K562 (cell line): ENCODE measurements around the gene FTH1. TPM values are rescaled to one million over a fixed set of nuclear protein-coding genes. Genes with fewer than 3 reads are reported as not detected.
A peak's percentile ranks its signal among the peaks of the same experiment; 100 is the strongest.

Experiments used
- CBFA2T2 ChIP-seq: fragments of 450-650 bp; conservative IDR thresholded peaks from 2 replicates; pipeline ENCODE4 v1.6.1; 2017; ENCODE audit warnings: mild to moderate bottlenecking
- MBD2 ChIP-seq: sonication (generic); IDR thresholded peaks from 2 replicates; pipeline ENCODE4 v1.6.1; 2016; ENCODE audit warnings: low read depth, borderline replicate concordance
- ZBTB43 ChIP-seq: sonication (generic); formaldehyde crosslinking; IDR thresholded peaks from 2 replicates; pipeline ENCODE4 v1.8.0; 2023; ENCODE audit warnings: mild to moderate bottlenecking, missing genetic modification reagents
- ZNF717 ChIP-seq: fragments of 250-450 bp; sonication (Bioruptor Pico); IDR thresholded peaks from 2 replicates; pipeline ENCODE4 v1.5.0; 2021
- polyA plus RNA-seq, 8 experiments: library from polyadenylated mRNA; depleted of rRNA in 4 of 8; stranded (reverse) in 5 of 8; unstranded in 3 of 8; fragments of >200 nt; fragmentation: Nextera tagmentation in 2 of 8; fragmentation: Illumina TruSeq in 1 of 8; extraction: Ambion mirVana in 2 of 8; extraction: Trizol in 1 of 8; gene quantifications; 2 replicates each; pipeline versions ENCODE4 v1.2.1 to v1.2.3, GENCODE V29; 2011 to 2014; ENCODE audit warnings: inconsistent platforms in 1 of 8, missing spikeins in 1 of 8
- total RNA-seq, 7 experiments: library from RNA; depleted of rRNA in 6 of 7; stranded (reverse); fragments of >200 nt in 6 of 7; fragmentation: Illumina TruSeq in 2 of 7; extraction: Trizol in 2 of 7; gene quantifications; 2 replicates each; pipeline versions ENCODE4 v1.2.1 to v1.2.3, GENCODE V29; 2011 to 2021; ENCODE audit warnings: low replicate concordance in 1 of 7
- TF ChIP-seq, protein P1 (sequence below): fragments of 250-450 bp; sonication (Bioruptor Pico); IDR thresholded peaks from 2 replicates; pipeline ENCODE4 v1.4.0; 2020
- TF ChIP-seq, protein P2 (sequence below), 2 experiments: fragments of 450-650 bp in 1 of 2; sonication (generic) in 1 of 2; formaldehyde crosslinking in 1 of 2; IDR thresholded peaks; 2 replicates each; pipeline versions ENCODE4 v1.7.1 to v1.9.0; 2016 to 2022; ENCODE audit warnings: inconsistent platforms in 1 of 2, mild to moderate bottlenecking in 1 of 2, missing genetic modification reagents in 1 of 2
- TF ChIP-seq, protein P3 (sequence below), 2 experiments: fragments of 200-800 bp in 1 of 2; sonication (Bioruptor generic) in 1 of 2; sonication (generic) in 1 of 2; formaldehyde crosslinking in 1 of 2; IDR thresholded peaks in 1 of 2; conservative IDR thresholded peaks in 1 of 2; 2 replicates each; pipeline versions ENCODE4 v1.5.0 to v1.6.1; 2016 to 2020; ENCODE audit warnings: missing compliant biosample characterization in 1 of 2, missing genetic modification characterization in 1 of 2, missing genetic modification reagents in 1 of 2

The FTH1 gene
- total and polyA plus RNA-seq, 9 of the 15 experiments (the other 6 are each of a cell fraction or from before 2014, with no cell fraction given), result 370 to 3,146 (median 802) TPM

DNA sequence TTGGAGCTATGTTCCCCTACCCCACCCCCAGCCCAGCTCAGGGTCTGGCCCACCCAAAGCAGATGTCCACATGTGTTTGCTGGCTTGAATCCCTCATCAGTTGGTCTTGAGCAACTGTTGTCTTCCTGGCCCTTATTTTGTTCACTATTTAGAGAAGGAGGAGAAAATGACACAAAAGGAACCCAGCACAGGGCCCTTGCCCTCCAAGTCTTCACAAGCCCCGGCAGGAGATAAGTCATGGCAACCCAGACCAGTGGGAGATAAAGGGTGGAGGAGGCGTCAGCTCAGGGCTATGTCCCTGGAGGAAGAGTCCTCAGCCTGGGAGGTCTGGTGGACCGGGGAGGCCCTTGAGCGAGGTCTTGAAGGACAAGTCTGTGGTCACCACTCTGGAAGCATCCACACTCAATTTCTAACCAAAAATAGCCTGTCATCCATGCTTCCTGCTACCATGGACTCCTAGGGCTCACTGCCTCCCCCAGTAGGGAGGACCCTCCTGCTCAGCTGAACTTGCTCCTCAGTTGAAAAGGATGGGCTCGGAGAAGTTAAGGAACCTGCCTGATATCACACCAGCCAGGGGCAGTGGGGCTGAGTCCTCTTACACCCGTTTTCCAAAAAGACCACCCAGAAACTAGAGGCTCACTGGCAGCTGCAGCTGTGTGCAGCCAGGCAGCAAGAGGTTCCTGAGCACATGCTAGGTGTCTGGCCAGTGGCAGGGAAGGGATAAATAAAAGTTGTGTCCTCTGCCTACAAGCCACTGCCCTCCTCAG lies 48.3 kb downstream of the FTH1 start (continued):
- TF ChIP-seq, protein P1, sequence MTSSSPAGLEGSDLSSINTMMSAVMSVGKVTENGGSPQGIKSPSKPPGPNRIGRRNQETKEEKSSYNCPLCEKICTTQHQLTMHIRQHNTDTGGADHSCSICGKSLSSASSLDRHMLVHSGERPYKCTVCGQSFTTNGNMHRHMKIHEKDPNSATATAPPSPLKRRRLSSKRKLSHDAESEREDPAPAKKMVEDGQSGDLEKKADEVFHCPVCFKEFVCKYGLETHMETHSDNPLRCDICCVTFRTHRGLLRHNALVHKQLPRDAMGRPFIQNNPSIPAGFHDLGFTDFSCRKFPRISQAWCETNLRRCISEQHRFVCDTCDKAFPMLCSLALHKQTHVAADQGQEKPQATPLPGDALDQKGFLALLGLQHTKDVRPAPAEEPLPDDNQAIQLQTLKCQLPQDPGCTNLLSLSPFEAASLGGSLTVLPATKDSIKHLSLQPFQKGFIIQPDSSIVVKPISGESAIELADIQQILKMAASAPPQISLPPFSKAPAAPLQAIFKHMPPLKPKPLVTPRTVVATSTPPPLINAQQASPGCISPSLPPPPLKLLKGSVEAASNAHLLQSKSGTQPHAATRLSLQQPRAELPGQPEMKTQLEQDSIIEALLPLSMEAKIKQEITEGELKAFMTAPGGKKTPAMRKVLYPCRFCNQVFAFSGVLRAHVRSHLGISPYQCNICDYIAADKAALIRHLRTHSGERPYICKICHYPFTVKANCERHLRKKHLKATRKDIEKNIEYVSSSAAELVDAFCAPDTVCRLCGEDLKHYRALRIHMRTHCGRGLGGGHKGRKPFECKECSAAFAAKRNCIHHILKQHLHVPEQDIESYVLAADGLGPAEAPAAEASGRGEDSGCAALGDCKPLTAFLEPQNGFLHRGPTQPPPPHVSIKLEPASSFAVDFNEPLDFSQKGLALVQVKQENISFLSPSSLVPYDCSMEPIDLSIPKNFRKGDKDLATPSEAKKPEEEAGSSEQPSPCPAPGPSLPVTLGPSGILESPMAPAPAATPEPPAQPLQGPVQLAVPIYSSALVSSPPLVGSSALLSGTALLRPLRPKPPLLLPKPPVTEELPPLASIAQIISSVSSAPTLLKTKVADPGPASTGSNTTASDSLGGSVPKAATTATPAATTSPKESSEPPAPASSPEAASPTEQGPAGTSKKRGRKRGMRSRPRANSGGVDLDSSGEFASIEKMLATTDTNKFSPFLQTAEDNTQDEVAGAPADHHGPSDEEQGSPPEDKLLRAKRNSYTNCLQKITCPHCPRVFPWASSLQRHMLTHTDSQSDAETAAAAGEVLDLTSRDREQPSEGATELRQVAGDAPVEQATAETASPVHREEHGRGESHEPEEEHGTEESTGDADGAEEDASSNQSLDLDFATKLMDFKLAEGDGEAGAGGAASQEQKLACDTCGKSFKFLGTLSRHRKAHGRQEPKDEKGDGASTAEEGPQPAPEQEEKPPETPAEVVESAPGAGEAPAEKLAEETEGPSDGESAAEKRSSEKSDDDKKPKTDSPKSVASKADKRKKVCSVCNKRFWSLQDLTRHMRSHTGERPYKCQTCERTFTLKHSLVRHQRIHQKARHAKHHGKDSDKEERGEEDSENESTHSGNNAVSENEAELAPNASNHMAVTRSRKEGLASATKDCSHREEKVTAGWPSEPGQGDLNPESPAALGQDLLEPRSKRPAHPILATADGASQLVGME (CRISPR knock-in tag), result no peak
- TF ChIP-seq ZNF717 (CRISPR knock-in tag), result no peak
- TF ChIP-seq, protein P2, sequence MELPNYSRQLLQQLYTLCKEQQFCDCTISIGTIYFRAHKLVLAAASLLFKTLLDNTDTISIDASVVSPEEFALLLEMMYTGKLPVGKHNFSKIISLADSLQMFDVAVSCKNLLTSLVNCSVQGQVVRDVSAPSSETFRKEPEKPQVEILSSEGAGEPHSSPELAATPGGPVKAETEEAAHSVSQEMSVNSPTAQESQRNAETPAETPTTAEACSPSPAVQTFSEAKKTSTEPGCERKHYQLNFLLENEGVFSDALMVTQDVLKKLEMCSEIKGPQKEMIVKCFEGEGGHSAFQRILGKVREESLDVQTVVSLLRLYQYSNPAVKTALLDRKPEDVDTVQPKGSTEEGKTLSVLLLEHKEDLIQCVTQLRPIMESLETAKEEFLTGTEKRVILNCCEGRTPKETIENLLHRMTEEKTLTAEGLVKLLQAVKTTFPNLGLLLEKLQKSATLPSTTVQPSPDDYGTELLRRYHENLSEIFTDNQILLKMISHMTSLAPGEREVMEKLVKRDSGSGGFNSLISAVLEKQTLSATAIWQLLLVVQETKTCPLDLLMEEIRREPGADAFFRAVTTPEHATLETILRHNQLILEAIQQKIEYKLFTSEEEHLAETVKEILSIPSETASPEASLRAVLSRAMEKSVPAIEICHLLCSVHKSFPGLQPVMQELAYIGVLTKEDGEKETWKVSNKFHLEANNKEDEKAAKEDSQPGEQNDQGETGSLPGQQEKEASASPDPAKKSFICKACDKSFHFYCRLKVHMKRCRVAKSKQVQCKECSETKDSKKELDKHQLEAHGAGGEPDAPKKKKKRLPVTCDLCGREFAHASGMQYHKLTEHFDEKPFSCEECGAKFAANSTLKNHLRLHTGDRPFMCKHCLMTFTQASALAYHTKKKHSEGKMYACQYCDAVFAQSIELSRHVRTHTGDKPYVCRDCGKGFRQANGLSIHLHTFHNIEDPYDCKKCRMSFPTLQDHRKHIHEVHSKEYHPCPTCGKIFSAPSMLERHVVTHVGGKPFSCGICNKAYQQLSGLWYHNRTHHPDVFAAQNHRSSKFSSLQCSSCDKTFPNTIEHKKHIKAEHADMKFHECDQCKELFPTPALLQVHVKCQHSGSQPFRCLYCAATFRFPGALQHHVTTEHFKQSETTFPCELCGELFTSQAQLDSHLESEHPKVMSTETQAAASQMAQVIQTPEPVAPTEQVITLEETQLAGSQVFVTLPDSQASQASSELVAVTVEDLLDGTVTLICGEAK (IDR thresholded peaks at IDR 0.05), result no peak
- TF ChIP-seq, protein P2 (CRISPR knock-in tag; IDR thresholded peaks at IDR 0.05), result no peak
- TF ChIP-seq MBD2, result 0 out of 2 replicates have a peak, but pooled peaks have one; percentile 20
- peak; percentile 22; the same call in 1 of the 2 replicates for TF ChIP-seq CBFA2T2
- no peak for TF ChIP-seq ZBTB43 (CRISPR knock-in tag)
- TF ChIP-seq, protein P3, sequence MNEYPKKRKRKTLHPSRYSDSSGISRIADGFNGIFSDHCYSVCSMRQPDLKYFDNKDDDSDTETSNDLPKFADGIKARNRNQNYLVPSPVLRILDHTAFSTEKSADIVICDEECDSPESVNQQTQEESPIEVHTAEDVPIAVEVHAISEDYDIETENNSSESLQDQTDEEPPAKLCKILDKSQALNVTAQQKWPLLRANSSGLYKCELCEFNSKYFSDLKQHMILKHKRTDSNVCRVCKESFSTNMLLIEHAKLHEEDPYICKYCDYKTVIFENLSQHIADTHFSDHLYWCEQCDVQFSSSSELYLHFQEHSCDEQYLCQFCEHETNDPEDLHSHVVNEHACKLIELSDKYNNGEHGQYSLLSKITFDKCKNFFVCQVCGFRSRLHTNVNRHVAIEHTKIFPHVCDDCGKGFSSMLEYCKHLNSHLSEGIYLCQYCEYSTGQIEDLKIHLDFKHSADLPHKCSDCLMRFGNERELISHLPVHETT (CRISPR knock-in tag; conservative IDR thresholded peaks at IDR 0.05 in 1 of 2, IDR thresholded peaks at IDR 0.05 in 1 of 2), result 0 out of 4 replicates have a peak, but pooled peaks of 1 of the 2 experiments have one; percentile 13
